Tongue (tissue), 2 donors: Measurements from ENCODE around the gene MAFF. TPM values are rescaled to one million over a fixed set of nuclear protein-coding genes. Genes with fewer than 3 reads are reported as not detected.

Experiments
- DNase-seq: peaks from one replicate; pipeline ENCODE4 v3.0.0-alpha.2; 2015
- total RNA-seq: library from RNA; depleted of rRNA; stranded (reverse); fragments of >200 nt; gene quantifications from one replicate; pipeline ENCODE4 v1.2.3, GENCODE V29; 2014

Gene MAFF
- total RNA-seq, 1 donor from 2014 or later = 20.9 TPM

DNA sequence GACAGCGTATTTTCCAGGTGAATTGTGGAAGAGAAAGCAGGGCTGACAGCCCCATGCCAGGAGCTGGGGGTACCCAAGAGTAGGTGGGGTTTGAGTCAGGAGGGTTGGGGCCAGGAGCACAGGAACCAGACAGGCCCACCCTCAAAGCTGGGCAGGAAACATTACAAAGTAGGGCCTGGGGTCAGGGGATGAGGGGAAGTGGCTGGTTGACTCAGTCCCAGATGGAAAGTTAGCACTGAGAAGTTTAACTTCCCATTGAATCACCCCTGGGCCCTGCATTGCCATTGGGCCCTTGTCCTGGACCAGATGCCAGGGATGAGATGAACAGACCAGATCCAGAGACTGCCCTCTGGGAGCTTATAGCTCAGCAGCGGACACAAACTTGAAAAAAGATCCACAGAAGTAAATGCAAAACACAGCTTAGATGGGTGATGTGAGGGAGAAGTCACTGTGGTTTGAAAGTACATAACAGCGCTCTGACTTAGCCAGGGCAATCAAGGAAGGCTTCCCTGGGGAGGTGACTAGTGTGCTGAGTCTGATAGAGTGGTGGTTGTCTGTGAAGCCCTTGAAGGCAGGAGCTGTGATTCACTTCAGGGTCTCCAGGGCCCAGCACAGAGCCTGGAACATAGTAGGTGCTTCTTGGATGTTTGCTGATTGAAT, 2.2 kb downstream of the MAFF start:
- no peak for DNase-seq

DNA sequence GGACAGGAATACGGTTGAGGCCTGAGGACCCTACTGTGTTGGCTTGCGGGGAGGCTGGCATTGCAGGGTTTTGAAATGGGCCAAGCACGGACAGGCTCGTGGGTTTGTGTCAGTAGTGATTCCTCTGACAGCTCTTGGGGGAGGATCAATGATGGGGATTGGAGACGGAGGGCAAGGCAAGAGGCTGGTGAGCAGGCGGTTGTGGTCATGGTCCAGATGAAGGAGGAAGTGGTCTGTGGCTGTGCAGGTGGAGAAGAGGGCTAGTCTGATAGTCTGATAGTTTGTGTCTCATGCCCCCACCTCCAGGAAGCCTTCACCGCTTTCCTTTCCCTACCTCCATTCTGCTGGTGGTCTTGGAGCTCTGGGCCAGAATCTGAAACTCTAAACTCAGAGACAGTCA, 3.0 kb downstream of the MAFF start:
- DNase-seq = no peak

DNA sequence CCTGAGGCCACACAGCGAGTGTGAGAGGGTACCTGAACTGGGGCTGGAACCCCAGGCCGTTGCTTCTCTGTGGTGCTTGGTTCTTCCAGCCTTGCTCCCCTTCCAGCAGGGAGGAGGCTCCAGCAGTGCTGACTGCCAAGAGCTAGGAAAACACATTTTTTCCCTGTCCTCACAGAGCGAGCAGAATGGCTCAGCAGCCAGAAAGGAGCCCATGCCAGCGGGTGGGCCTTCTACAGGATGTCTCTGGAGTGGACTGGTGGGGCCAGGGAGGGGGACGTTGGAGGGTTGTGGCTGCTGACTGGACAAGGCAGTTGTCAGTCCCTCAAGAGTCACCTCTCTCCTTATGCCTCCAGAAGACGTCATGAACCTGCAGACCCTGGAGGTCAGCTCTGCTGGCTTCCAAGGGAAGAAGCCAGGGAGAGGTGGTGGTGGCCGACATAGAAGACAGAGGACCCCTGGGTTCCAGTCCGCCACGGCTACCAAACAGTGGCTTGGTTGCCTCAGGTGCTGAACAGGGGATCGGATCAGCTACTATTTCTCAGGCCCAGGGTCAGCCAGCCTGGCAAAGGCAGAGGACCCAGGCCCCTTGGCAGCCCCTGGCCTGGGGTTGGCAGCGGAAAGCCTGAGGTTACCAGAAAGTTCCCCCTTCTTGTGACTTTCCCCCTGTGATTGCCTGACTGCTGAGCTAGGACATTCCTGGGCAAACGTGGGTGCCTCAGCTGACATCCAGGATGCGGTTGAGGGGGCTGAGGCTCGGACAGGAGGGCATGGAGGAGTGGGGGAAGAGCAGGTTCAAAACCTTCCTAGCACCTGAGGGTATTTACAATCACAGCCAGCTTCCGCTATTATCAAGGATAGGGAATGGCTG, 3.7 kb downstream of the MAFF start:
- peak; percentile 94 for DNase-seq

DNA sequence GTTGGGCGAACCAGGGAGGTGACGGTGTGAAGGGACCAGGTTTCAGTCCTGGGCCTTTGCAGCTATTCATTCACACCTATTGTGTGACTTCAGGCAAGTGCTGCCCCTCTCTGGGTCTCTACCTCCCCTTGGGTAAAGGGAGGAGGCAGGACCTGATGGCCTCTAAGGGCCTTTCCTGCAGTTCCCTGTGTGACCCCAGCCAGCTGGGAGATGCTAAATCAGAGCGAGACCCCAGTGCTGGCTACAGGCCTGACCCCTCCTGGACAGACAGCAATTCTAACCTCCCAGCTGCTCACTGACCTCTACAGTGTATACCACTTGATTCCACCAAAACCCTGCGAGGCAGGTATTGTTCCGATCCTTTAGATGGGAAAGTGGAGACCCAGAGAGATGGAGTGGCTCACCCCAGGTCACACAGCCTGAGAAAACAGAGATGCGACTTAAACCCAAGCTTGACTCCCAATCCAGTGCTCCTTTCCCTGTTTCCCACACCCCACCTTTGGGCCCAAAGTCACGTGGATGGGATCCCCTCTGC, 6.2 kb downstream of the MAFF start:
- DNase-seq = no peak

DNA sequence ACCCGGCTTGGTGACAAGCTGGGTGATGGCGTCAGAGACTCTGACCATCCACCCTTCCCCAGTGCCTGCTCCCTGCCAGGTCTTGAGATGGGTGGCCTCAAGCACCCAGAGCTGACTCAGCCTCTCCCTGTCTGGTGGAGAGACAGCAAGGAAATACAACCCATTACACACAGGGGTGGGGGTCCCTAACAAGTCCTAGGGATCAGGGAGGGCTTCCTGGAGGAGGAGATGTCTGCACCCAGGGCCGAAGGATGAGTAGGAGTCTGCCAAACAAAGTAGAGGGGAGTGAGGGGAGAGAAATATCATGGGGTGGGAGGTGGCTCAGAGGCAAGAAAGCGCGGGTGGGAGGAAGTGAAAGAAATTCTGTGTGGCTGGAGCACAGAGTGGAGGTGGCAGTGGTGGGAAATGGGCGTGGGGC, 6.8 kb downstream of the MAFF start:
- DNase-seq = no peak

DNA sequence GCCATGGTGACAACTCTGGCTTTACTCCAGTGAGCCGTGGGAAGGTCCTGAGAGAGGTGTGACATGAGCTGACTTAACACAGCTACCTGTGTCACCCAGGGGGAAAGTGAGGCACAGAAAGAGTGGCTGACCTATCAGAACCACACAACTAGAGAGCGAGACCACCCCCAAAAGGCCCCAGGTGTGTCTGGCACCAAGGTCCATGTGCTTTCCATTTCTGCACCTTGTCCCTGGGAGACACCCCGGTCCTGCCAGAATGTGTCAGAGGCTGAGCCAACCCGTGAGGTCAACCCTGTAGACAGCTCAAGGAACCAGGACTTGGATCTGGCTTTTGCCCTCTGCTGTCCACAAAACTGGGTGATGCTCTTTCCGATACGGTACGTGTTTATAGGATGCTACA, 9.8 kb downstream of the MAFF start:
- DNase-seq = no peak

DNA sequence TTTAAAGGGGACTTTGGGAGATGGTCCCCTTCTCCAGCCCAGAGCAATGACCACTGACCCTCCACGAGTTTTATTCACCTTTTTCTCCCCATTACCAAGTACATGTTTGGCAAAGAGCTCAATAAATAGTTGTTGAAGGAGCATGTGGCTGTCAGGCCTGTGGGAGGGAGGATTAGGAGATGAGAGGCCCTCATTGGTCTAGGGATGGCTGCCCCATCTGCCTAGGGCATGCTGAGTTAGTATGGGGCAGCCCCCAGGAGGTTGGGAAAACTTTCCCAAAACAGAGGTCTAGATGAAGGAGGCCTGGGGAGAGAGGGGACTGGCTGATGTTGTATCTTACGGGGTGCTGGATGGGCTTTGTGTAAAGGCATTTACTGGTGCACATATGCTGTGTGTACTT, 10.6 kb downstream of the MAFF start:
- no peak for DNase-seq

DNA sequence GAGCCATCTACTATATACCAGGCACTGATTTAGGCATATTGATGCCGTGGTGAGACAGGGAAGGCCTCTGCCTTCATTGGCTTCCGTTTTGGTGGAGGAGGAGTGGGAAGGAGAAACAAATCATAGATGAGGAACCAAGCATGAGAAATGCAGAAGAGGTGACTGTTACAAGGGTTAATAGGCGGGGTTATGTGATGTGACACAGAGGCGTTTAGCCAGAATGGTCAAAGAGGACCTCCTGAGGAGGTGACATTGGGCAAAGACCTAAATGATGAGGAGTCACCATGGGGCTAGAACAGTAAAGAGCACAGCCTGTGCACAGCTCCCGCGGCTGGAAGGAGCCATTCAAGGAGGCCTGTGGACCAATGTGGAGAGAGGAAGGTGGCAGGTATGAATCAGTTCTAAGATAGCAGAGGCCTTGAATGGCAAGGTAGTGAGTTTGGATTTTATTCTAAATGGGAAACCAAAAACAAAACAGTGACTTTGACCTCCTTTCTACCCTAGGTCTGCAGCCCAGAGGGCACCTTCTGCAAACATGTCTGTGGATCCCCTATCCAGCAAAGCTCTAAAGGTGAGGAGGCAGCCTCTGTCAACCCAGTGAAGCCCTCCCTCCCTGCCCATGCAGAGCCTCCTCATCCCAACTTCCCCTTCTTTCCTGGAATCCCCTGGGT, 11.7 kb downstream of the MAFF start:
- no peak for DNase-seq

DNA sequence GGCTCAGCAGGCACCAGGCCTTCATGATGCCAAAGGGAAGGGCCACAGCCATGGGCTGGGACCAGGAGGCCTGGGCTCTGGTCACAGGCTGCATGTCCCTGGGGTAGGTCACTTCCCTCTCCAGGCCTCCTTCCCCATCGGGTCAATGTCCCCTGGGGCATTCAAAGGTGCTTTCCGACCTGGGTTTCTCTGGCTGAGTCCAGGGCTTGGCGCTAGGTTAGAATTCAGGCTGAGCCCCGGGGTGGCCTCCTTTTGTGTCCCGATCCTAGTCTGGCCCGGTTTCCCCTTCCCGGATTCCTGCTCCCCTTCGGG, 12.2 kb downstream of the MAFF start:
- DNase-seq = no peak

DNA sequence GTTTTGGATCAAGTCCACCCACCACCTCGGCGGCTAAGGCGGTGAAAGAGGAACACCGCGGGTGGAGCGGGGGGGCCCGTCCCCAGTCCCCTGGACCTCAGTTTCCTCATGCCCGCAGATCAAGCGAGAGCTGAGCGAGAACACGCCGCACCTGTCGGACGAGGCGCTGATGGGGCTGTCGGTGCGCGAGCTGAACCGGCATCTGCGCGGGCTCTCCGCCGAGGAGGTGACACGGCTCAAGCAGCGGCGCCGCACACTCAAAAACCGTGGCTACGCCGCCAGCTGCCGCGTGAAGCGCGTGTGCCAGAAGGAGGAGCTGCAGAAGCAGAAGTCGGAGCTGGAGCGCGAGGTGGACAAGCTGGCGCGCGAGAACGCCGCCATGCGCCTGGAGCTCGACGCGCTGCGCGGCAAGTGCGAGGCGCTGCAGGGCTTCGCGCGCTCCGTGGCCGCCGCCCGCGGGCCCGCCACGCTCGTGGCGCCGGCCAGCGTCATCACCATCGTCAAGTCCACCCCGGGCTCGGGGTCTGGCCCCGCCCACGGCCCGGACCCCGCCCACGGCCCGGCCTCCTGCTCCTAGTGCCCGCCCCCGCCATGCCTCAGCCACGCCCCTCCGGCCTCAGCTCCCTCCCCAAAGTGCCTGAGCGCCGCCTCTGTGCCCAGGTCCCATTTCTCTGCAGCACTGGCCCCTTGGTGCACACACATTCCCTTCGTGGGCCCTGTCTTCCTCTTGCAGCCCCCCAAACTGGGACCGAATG, 12.7 kb downstream of the MAFF start:
- DNase-seq = peak; percentile 86

DNA sequence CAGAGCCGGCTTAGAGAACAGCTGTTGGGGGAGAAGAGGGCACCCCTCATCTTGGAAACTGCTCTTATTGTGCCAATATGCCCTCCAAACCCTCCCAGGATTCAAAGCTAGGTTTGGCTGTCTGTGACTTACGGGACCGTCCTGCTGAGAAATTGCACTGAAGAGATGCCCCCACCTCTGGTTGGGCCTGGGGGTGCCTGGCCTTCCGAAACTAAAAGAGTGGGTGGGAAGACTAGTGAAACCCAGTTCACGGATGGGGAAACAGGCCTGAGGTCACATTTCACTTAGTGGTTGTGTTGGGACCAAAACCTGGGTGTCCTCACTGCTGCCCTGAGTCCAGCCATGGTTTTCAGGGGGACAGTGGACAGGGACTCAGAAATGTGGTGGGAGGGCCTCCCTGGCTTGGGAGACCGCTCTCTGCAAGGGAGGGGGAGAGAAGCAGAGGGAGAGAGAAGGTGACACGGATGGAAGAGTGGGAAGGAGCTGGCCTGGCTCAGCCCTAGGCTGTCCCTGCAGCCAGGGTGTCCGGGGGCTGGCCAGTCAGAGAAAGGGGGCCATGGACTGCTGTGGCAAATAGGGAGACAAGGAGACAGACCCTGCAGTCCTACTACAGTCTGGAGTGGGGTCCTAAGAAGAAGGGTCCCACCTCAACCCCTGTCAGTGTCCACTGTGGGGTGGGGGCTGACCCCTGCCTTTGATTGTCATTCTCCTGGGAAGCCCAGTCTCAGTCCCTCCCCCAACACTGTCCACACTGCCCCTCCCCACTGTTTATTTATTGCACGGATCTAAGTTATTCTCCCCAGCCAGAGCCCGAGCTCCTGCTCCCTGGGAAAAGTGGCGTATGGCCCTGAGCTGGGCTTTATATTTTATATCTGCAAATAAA, 13.6 kb downstream of the MAFF start:
- no peak for DNase-seq

DNA sequence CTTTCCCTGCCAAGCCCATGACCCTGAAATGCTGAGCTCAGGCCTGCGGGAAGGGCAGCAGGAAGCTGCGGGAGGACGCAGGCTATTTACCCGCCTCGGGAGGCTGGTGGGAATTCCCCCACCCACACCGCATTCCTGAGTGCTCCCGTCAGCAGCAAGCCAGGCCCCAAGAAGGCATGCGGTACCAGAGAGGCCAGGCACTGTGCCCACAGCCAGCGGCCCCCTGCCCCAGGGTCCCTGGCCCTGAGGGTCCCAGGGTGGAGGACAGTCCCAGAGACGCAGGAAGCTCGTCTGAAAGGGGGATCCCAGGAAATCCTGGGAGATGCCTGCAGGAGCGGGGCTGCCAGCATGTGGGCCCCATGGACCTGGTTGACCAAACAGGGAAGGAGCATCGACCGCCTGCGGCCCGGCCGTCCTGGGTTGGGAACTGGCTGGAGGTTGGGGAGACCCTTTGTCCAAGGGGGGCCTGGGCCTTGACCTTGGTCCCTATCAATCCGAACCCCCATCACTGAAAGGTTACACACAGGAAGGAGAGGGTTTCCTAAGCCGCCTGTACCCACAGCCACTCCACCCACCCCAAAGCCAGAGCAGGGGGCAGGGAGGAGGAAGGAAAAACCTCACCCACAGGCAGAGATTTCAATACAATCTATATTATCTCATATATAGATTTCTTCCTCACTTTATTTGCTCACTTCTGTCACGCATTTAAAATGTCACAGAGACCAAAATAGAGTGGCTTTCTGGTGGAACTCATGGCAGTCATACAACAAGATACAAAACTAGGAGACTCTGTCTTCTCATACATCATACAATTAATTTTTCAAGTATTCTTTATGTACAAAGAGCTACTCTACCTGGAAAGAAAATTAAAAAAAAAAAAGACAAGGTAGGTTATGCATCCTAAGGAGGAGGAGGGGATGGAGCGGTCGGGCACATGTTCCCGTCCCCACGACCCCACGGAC, 17.1 kb downstream of the MAFF start:
- DNase-seq = peak; percentile 81

DNA sequence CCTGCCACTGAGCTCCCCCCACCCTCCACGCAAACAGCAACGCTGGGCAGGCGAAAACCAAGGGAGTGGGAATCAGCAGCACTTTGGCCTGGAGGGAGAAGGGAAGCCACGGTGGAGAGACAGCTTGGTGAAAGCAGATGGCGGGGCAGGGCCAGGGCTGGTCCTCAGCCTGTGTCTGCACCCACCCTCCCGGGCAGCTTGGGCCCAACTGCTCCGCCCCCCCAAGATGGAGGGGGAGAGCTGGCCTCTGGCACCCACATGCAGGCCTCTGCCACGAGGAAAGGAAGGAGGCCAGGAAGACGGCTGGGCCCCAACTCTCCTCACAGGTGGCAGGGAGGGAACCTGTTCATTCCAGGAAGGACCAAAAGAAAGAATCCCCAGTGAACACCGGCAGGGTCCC, 17.8 kb downstream of the MAFF start:
- no peak for DNase-seq

DNA sequence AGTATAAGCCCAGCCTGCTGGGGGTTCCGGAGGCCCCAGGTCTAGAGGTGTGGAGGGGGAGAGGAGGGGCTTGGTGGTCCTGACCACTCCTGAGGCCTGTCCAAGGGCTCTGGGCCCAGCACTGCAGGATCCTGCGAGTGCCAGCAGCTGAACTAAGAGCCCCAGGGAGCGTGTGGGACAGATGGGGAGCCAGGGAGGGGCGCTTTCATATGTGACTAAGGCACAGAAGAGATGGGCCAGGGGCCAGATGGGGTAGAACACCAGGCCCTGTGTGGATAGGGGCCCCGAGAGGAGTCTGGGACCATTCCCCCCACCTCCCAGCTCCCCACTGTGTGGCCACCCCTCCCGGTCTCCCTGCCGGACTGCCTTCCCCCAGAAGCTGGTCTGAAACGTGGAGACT, 18.4 kb downstream of the MAFF start:
- DNase-seq = peak; percentile 49

DNA sequence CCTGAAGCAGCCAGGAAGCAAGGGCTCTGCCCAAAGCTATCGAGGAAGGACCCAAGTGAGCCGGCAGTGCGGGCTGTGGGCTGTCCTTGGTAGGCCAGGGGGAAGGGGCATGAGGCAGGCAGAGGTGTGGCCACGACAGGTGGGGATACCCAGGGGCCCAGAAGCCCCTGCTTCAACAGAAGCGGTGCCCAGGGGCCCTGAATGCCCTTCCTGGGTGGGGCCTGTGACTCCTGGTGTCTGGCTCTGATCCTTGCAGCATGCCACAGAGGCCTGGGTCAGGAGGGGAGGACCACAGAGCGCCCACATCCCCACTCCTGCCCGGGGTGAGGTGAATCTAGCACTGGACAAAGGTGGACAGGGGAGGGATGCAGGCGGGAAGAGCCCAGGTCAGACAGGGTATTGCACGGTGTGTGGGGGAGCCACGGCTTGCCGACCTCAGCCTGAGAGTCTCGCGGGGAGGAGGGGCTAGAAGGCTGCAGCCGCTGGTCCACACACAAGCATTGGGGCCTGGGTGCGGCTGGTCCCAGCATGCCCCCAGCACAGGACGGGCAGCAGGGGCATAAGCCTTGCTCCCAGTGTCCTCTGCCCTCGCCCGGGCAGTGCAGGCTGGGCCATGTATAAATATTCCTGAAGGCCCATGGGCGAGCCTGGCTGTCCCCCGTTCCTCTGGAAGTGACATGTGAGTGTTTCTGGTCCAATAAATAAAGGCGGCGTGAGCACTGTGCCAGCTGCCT, 19.0 kb downstream of the MAFF start:
- no peak for DNase-seq

DNA sequence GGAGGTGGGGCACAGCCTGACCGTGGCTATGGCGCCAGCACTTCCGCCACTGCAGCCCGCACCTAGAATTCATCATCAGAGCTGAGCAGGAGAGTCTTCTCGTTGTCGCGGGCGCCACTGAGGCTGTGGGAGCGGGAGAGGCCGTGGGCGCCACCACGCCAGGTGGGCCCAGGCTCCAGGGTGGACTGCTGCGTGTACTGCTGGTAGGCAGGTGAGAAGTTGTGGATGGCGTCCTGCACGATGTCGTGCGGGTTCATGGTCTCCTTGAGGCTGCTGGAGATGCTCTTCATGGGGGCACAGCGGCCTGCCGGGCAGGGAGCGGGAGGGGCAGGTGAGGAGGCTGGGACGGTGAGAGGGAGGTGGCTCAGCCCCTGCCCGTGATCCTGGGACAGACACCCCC, 19.6 kb downstream of the MAFF start:
- no peak for DNase-seq

DNA sequence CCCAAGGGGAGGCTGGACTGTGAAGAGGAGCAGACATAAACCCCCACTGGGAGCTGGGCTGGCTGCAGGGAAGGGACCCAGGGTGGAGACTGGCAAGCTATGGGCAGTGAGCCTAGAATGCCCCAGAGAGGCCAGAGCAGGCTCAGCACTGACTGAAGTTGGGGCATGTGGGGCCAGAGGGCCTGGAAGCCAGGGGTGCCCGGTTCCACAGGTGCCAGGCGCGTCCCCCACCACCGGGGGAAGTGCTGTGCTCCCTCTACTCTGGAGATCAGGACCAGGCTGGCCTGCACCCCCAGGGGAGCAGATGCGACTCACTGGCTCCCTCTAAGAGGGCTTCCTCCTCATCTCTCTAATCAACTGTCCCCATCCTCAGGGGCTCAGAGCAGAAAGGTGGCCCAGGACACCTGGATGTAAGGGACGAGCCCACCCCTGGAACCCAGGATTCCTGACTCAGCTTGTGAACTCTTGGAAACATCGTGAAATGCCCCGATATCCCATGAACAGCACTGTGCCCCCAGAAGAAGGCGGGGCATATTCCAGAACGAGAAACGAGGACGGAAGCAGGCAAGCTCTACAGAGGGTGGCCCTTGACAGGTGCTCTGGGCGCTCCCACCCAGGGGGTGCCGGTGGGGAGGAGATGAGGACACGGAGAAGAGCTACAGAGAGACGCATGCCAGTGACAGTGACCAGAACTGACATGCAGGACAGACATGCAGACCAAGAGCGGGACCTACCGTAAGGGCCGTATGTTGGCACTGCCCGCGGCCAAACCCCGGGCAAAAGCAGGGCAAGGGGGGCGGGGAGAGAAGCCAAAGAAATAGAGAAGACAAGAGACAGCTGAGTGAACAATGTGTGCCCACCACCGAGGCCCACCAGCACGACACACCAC, 20.4 kb downstream of the MAFF start:
- DNase-seq = no peak

DNA sequence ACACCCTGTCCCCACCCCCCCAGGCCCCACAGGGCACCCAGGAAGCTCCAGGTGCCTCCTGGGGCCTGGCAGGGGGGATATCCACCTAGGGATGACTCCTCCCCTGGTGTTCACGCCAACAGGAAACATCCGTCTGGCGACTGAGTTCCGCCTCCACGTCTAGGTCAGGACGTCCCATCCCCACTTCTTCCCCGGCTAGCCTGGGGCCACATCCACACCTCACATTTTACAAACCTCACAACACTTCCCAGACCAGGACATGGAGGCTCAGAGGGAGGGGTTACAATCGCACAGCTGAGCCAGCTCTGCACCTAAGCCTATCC, 21.0 kb downstream of the MAFF start:
- no peak for DNase-seq
